ENCODE data around the gene RNF128.

- TF ChIP-seq EP300 (IDR thresholded peaks at IDR 0.05; ENCODE audit: borderline replicate concordance) (no peak), YY1 (IDR thresholded peaks at IDR 0.05; ENCODE audit: low read depth) (no peak)
Measured at GRCh38 chrX:106698693-106699092, 27.8 kb upstream of the RNF128 start.
